IPS-18c (cell line): ENCODE measurements around the gene NSUN2.

Experiments
- H3K4me3 ChIP-seq: 2 replicates; pipeline ENCODE4 v1.7.0; 2013; ENCODE audit warnings: low read depth, mild to moderate bottlenecking, low read length, moderate library complexity; ENCODE audit not compliant: insufficient read depth
- H3K9me3 ChIP-seq: one replicate; pipeline ENCODE4 v1.6.1; 2013; ENCODE audit warnings: mild to moderate bottlenecking, low read length, moderate library complexity; ENCODE audit not compliant: control insufficient read depth, insufficient read depth

NSUN2 gene

GRCh38 chr5:6623228-6623627 is 9.6 kb downstream of the NSUN2 start:
- Histone ChIP-seq H3K4me3 (no peak overlapping the region), H3K9me3 (no peaks in the 10 kb centered on the region)

GRCh38 chr5:6616632-6617031 is 16.2 kb downstream of the NSUN2 start:
- Histone ChIP-seq H3K9me3 (no peaks in the 10 kb centered on the region), H3K4me3 (no peak overlapping the region)

GRCh38 chr5:6615034-6615815 is 17.6 kb downstream of the NSUN2 start:
- Histone ChIP-seq H3K9me3 (no peaks in the 10 kb centered on the region), H3K4me3 (no peak overlapping the region)

- no peak overlapping the region for H3K4me3 ChIP-seq
- no peaks in the 10 kb centered on the region for H3K9me3 ChIP-seq
Measured at GRCh38 chr5:6611334-6612256, 21.2 kb downstream of the NSUN2 start.

GRCh38 chr5:6608016-6608415 is 24.8 kb downstream of the NSUN2 start:
- H3K4me3 ChIP-seq: no peak overlapping the region

GRCh38 chr5:6607559-6607936 is 25.3 kb downstream of the NSUN2 start:
- Histone ChIP-seq H3K4me3 (no peak overlapping the region), H3K9me3 (no peaks in the 10 kb centered on the region)

More at GRCh38 chr5:6608016-6608415, 24.8 kb downstream of the NSUN2 start:
- H3K9me3 ChIP-seq: no peaks in the 10 kb centered on the region

GRCh38 chr5:6606884-6607558 is 25.8 kb downstream of the NSUN2 start:
- H3K4me3 ChIP-seq: no peak overlapping the region
- H3K9me3 ChIP-seq: no peaks in the 10 kb centered on the region

- Histone ChIP-seq H3K9me3 (no peaks in the 10 kb centered on the region), H3K4me3 (no peak overlapping the region)
Measured at GRCh38 chr5:6604946-6605345, 27.9 kb downstream of the NSUN2 start.

GRCh38 chr5:6604341-6604740 is 28.5 kb downstream of the NSUN2 start:
- H3K4me3 ChIP-seq: no peak overlapping the region
- H3K9me3 ChIP-seq: no peaks in the 10 kb centered on the region

- Histone ChIP-seq H3K4me3 (no peak overlapping the region), H3K9me3 (no peaks in the 10 kb centered on the region)
Measured at GRCh38 chr5:6603643-6604042, 29.2 kb downstream of the NSUN2 start.

GRCh38 chr5:6602441-6602840 is 30.4 kb downstream of the NSUN2 start:
- H3K4me3 ChIP-seq: no peak overlapping the region
- H3K9me3 ChIP-seq: no peaks in the 10 kb centered on the region

- Histone ChIP-seq H3K4me3 (no peak overlapping the region), H3K9me3 (no peaks in the 10 kb centered on the region)
Measured at GRCh38 chr5:6601816-6602215, 31.0 kb downstream of the NSUN2 start.

- no peak overlapping the region for H3K4me3 ChIP-seq
- H3K9me3 ChIP-seq: no peaks in the 10 kb centered on the region
Measured at GRCh38 chr5:6601271-6601670, 31.6 kb downstream of the NSUN2 start.

- Histone ChIP-seq H3K4me3 (no peak overlapping the region), H3K9me3 (no peaks in the 10 kb centered on the region)
Measured at GRCh38 chr5:6599739-6600138, 33.1 kb downstream of the NSUN2 start.

- Histone ChIP-seq H3K9me3 (no peaks in the 10 kb centered on the region), H3K4me3 (no peak overlapping the region)
Measured at GRCh38 chr5:6598351-6598900, 34.4 kb downstream of the NSUN2 start.

- Histone ChIP-seq H3K4me3 (no peak overlapping the region), H3K9me3 (no peaks in the 10 kb centered on the region)
Measured at GRCh38 chr5:6597557-6597956, 35.3 kb downstream of the NSUN2 start.

GRCh38 chr5:6596388-6596787 is 36.5 kb downstream of the NSUN2 start:
- Histone ChIP-seq H3K9me3 (no peaks in the 10 kb centered on the region), H3K4me3 (no peak overlapping the region)
